ENCODE data around the gene AOX1. TPM values are rescaled to one million over a fixed set of nuclear protein-coding genes. Genes with fewer than 3 reads are reported as not detected.

Gene AOX1
- total and polyA plus RNA-seq, 9 of the 15 experiments (the other 6 are each of a cell fraction or from before 2014, with no cell fraction given), result 0.10 to 0.55 (median 0.20) TPM; not detected in 6

- TF ChIP-seq RBBP5 (IDR thresholded peaks at IDR 0.05; ENCODE audit: borderline replicate concordance, insufficient read depth, low read length, poor library complexity, severe bottlenecking) (no peak), CREB1 (IDR thresholded peaks at IDR 0.05) (peak; percentile 83), CREB1 (CRISPR knock-in tag; IDR thresholded peaks at IDR 0.05) (peak; percentile 84), TCF3 (CRISPR knock-in tag; IDR thresholded peaks at IDR 0.05) (no peak), SIRT6 (IDR thresholded peaks at IDR 0.05; ENCODE audit: low read depth, low read length) (no peak), RAD51 (IDR thresholded peaks at IDR 0.05; ENCODE audit: borderline replicate concordance, low read depth) (no peak), TAF1 (IDR thresholded peaks at IDR 0.05; ENCODE audit: control insufficient read depth, extremely low read depth, insufficient read depth, low read length, severe bottlenecking) (no peak), MEF2D (tag; conservative IDR thresholded peaks at IDR 0.05; ENCODE audit: low read depth) (0 out of 2 replicates have a peak, but pooled peaks have one; percentile 22), MCM2 (IDR thresholded peaks at IDR 0.05; ENCODE audit: low read depth) (no peak), STAT6 (CRISPR knock-in tag; IDR thresholded peaks at IDR 0.05) (no peak), CBFA2T2 (conservative IDR thresholded peaks at IDR 0.05) (no peak), SMAD4 (CRISPR knock-in tag; conservative IDR thresholded peaks at IDR 0.05) (0 out of 2 replicates have a peak, but pooled peaks have one; percentile 37), FOXA1 (IDR thresholded peaks at IDR 0.05; ENCODE audit: borderline replicate concordance) (no peak), ZFX (CRISPR knock-in tag; IDR thresholded peaks at IDR 0.05) (peak; percentile 74), NUFIP1 (IDR thresholded peaks at IDR 0.05; ENCODE audit: partially characterized antibody) (no peak), JUNB (CRISPR knock-in tag; conservative IDR thresholded peaks at IDR 0.05) (0 out of 2 replicates have a peak, but pooled peaks have one; percentile 22), CBFA2T3 (IDR thresholded peaks at IDR 0.05) (peak; percentile 39)
- TF ChIP-seq, protein P1, sequence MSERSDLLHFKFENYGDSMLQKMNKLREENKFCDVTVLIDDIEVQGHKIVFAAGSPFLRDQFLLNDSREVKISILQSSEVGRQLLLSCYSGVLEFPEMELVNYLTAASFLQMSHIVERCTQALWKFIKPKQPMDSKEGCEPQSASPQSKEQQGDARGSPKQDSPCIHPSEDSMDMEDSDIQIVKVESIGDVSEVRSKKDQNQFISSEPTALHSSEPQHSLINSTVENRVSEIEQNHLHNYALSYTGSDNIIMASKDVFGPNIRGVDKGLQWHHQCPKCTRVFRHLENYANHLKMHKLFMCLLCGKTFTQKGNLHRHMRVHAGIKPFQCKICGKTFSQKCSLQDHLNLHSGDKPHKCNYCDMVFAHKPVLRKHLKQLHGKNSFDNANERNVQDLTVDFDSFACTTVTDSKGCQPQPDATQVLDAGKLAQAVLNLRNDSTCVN (CRISPR knock-in tag; IDR thresholded peaks at IDR 0.05), result no peak
- TF ChIP-seq, protein P2, sequence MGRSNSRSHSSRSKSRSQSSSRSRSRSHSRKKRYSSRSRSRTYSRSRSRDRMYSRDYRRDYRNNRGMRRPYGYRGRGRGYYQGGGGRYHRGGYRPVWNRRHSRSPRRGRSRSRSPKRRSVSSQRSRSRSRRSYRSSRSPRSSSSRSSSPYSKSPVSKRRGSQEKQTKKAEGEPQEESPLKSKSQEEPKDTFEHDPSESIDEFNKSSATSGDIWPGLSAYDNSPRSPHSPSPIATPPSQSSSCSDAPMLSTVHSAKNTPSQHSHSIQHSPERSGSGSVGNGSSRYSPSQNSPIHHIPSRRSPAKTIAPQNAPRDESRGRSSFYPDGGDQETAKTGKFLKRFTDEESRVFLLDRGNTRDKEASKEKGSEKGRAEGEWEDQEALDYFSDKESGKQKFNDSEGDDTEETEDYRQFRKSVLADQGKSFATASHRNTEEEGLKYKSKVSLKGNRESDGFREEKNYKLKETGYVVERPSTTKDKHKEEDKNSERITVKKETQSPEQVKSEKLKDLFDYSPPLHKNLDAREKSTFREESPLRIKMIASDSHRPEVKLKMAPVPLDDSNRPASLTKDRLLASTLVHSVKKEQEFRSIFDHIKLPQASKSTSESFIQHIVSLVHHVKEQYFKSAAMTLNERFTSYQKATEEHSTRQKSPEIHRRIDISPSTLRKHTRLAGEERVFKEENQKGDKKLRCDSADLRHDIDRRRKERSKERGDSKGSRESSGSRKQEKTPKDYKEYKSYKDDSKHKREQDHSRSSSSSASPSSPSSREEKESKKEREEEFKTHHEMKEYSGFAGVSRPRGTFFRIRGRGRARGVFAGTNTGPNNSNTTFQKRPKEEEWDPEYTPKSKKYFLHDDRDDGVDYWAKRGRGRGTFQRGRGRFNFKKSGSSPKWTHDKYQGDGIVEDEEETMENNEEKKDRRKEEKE (IDR thresholded peaks at IDR 0.05; ENCODE audit: borderline replicate concordance in 1 of 2, control insufficient read depth in 1 of 2, low read depth in 2 of 2, low read length in 1 of 2), result no peak
Observed at GRCh38 chr2:200713003-200713703, 127.3 kb downstream of the AOX1 start (continued).

Data from K562 (cell line).